Loucy (cell line): ENCODE data around the gene UFSP2.

Experiments used
- CTCF ChIP-seq: fragments of 200-600 bp; sonication (generic); conservative IDR thresholded peaks from 2 replicates; pipeline ENCODE4 v1.5.1; 2014; ENCODE audit warnings: mild to moderate bottlenecking, antibody characterized with exemption, low read length
- EZH2phosphoT487 ChIP-seq: fragments of 200-600 bp; IDR thresholded peaks from 2 replicates; pipeline ENCODE4 v1.6.1; 2018; ENCODE audit warnings: antibody characterized with exemption, mild to moderate bottlenecking, moderate library complexity, borderline replicate concordance

GRCh38 chr4:185382754-185383153, 43.0 kb downstream of the UFSP2 start:
- TF ChIP-seq CTCF (no peak), EZH2phosphoT487 (no peak)
